Osteocyte (in vitro differentiated cells): ENCODE data around the gene MSGN1. TPM values are rescaled to one million over a fixed set of nuclear protein-coding genes. Genes with fewer than 3 reads are reported as not detected.

Experiments used
- DNase-seq: peaks from one replicate; pipeline ENCODE4 v3.0.0; 2021; ENCODE audit warnings: mixed read lengths; ENCODE audit not compliant: unreplicated experiment; ENCODE audit errors: extremely low spot score
- H3K27ac Mint-ChIP-seq: one replicate; pipeline ENCODE4 v1.8.0; 2021; ENCODE audit warnings: mild to moderate bottlenecking, mixed read lengths; ENCODE audit not compliant: unreplicated experiment
- H3K27me3 Mint-ChIP-seq: one replicate; pipeline ENCODE4 v1.8.0; 2021; ENCODE audit warnings: mixed read lengths; ENCODE audit not compliant: unreplicated experiment
- H3K36me3 Mint-ChIP-seq: one replicate; pipeline ENCODE4 v1.8.0; 2021; ENCODE audit warnings: mixed read lengths; ENCODE audit not compliant: unreplicated experiment
- H3K4me1 Mint-ChIP-seq: one replicate; pipeline ENCODE4 v1.8.0; 2021; ENCODE audit warnings: mixed read lengths; ENCODE audit not compliant: unreplicated experiment
- H3K4me3 Mint-ChIP-seq: one replicate; pipeline ENCODE4 v1.8.0; 2021; ENCODE audit warnings: mild to moderate bottlenecking, moderate library complexity, mixed read lengths; ENCODE audit not compliant: unreplicated experiment
- H3K9me3 Mint-ChIP-seq: one replicate; pipeline ENCODE4 v1.8.0; 2021; ENCODE audit warnings: mixed read lengths; ENCODE audit not compliant: unreplicated experiment
- total RNA-seq: library from RNA; stranded (reverse); gene quantifications from 2 replicates; pipeline ENCODE4 v1.2.1, GENCODE V29; 2021
- TF ChIP-seq, protein P1 (sequence below): fragments of 200-600 bp; sonication (generic); IDR thresholded peaks from 2 replicates; pipeline ENCODE4 v1.5.0; 2021; ENCODE audit warnings: antibody characterized with exemption, mild to moderate bottlenecking, moderate library complexity

Gene MSGN1
- total RNA-seq, 1 donor from 2014 or later = not detected

DNA sequence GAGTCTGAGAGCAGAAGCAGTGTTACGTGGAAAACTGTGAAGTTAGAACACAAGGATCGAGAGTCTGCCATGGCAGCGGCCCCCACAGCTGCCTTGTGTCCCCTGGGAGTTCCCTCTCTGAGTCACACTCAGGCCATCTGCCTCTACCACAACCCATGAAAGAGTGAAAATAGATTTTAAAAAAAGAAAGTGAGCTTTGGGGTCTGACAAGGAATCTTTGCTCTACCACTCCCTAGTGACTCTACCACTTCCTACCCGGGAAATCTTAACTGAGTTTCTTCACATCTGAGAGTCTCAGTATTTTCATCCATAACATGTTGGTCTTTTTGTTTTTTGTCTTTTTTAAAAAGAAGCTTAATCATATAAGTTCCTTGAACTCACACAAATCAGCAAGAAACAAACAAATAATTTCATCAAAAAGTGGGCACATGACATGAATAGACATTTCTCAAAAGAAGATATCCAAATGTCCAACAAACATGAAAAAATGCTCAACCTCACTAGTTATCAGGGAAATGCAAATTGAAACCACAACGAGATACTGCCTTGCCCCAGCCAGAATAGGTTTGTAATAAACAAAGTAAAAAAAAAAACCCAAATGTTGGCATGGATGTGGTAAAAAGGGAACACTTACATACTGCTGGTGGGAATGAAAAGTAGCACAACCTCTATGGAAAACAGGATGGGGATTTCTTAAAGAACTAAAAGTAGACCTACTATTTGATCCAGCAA lies 2.4 kb upstream of the MSGN1 start:
- Mint-ChIP-seq H3K27ac (no peak overlapping the region), H3K4me3 (no peak overlapping the region), H3K9me3 (no peaks in the 10 kb centered on the region), H3K36me3 (no peaks in the 10 kb centered on the region), H3K4me1 (no peaks in the 10 kb centered on the region), H3K27me3 (peaks cover 10% of the 10 kb centered on the region)
- DNase-seq = peak; percentile 13
- TF ChIP-seq, protein P1, sequence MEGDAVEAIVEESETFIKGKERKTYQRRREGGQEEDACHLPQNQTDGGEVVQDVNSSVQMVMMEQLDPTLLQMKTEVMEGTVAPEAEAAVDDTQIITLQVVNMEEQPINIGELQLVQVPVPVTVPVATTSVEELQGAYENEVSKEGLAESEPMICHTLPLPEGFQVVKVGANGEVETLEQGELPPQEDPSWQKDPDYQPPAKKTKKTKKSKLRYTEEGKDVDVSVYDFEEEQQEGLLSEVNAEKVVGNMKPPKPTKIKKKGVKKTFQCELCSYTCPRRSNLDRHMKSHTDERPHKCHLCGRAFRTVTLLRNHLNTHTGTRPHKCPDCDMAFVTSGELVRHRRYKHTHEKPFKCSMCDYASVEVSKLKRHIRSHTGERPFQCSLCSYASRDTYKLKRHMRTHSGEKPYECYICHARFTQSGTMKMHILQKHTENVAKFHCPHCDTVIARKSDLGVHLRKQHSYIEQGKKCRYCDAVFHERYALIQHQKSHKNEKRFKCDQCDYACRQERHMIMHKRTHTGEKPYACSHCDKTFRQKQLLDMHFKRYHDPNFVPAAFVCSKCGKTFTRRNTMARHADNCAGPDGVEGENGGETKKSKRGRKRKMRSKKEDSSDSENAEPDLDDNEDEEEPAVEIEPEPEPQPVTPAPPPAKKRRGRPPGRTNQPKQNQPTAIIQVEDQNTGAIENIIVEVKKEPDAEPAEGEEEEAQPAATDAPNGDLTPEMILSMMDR = no peak

DNA sequence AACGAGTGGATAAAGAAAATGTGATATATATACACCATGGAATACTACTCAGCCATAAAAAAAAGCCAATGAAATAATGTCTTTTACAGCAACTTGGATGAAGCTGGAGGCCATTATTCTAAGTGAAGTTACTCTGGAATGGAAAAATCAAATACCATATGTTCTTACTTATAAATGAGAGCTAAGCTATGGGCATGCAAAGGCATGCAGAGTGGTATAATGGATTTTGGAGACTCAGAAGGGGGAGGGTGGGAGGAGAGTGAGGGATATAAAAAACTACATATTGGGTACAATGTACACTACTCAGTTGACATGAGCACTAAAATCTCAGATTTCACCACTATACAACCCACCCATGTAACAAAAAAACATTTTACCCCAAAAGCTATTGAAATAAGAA lies 1.7 kb upstream of the MSGN1 start:
- H3K27me3 Mint-ChIP-seq = peaks cover 13% of the 10 kb centered on the region
- no peak for DNase-seq
- H3K27ac Mint-ChIP-seq = no peak overlapping the region
- H3K9me3 Mint-ChIP-seq = no peaks in the 10 kb centered on the region
- TF ChIP-seq, protein P1 = no peak
- no peaks in the 10 kb centered on the region for H3K4me1 Mint-ChIP-seq
- no peak overlapping the region for H3K4me3 Mint-ChIP-seq
- no peaks in the 10 kb centered on the region for H3K36me3 Mint-ChIP-seq

- Mint-ChIP-seq H3K4me1 (no peaks in the 10 kb centered on the region), H3K36me3 (no peaks in the 10 kb centered on the region), H3K9me3 (no peaks in the 10 kb centered on the region), H3K27me3 (peaks cover 16% of the 10 kb centered on the region), H3K27ac (no peak overlapping the region), H3K4me3 (no peak overlapping the region)
- peak; percentile 75 for DNase-seq
- TF ChIP-seq, protein P1 = no peak
Observed at GRCh38 chr2:17815468-17816184, 634 bp upstream of the MSGN1 start.

- Mint-ChIP-seq H3K9me3 (no peaks in the 10 kb centered on the region), H3K27me3 (peaks cover 16% of the 10 kb centered on the region), H3K4me3 (no peak overlapping the region), H3K27ac (no peak overlapping the region), H3K4me1 (no peaks in the 10 kb centered on the region), H3K36me3 (no peaks in the 10 kb centered on the region)
- no peak for DNase-seq
- TF ChIP-seq, protein P1 = no peak
Observed at GRCh38 chr2:17818235-17818815, 2.1 kb downstream of the MSGN1 start.

GRCh38 chr2:17821080-17821479 lies 4.8 kb downstream of the MSGN1 start:
- no peak for DNase-seq
- Mint-ChIP-seq H3K4me1 (no peaks in the 10 kb centered on the region), H3K36me3 (no peaks in the 10 kb centered on the region), H3K9me3 (no peaks in the 10 kb centered on the region), H3K4me3 (no peak overlapping the region), H3K27ac (no peak overlapping the region), H3K27me3 (peaks cover 14% of the 10 kb centered on the region)
- TF ChIP-seq, protein P1 = no peak
